ENCODE data around the gene CPA5. TPM values are rescaled to one million over a fixed set of nuclear protein-coding genes. Genes with fewer than 3 reads are reported as not detected.

The CPA5 gene
- total RNA-seq, 2 experiments from 2014 or later, result 3.5 to 3.6 TPM

GRCh38 chr7:130387628-130388403, 43.2 kb downstream of the CPA5 start:
- H3K36me3 Mint-ChIP-seq, result no peaks in the 10 kb centered on the region
- peaks cover 6% of the 10 kb centered on the region for H3K4me1 Mint-ChIP-seq
- no peak for DNase-seq
- H3K9me3 Mint-ChIP-seq, result peaks cover 2% of the 10 kb centered on the region
- no peak overlapping the region for H3K27ac Mint-ChIP-seq
- H3K4me3 Mint-ChIP-seq, result no peak overlapping the region
- no peaks in the 10 kb centered on the region for H3K27me3 Mint-ChIP-seq

DNA sequence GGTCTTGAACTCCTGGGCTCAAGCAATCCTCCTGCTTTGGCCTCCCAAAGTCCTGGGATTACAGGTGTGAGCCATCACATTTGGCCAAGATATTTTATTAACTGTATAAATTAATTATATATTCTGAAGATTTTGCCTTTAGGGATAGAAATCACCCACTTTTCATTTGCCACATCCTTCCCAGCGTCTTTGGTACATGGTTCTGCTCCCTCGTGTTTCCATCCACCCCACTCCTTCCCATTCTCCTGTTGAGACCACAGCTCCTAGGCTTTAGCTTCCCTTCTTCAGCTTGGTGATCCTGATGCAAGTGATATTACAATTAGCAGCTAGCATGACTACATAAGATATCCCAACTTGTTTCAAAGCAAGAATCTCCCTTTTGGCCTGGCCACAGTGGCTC, 44.1 kb downstream of the CPA5 start:
- Mint-ChIP-seq H3K27me3 (no peaks in the 10 kb centered on the region), H3K27ac (no peak overlapping the region), H3K4me3 (no peak overlapping the region), H3K4me1 (peaks cover 13% of the 10 kb centered on the region), H3K9me3 (peaks cover 2% of the 10 kb centered on the region), H3K36me3 (no peaks in the 10 kb centered on the region)
- DNase-seq, result no peak

DNA sequence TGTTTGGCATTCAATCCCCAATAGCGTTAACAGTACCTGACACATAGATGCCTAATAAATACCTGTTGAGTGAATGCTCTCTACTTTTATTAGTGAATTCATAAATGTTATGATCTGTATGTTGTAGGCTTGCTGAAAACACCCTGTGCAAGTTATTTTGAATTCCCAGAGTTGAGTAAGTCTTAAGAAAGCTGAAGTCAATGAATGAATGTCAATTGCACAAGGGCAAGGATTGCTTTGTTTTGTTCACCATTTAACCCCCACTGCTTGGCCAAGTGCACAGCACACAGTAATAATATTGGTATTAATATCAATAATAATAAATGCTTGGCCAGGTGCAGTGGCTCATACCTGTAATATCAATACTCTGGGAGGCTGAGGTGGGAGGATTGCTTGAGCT, 45.9 kb downstream of the CPA5 start:
- H3K27me3 Mint-ChIP-seq, result no peaks in the 10 kb centered on the region
- DNase-seq, result no peak
- peaks cover 2% of the 10 kb centered on the region for H3K9me3 Mint-ChIP-seq
- H3K4me3 Mint-ChIP-seq, result no peak overlapping the region
- peaks cover 3% of the 10 kb centered on the region for H3K36me3 Mint-ChIP-seq
- peaks cover 29% of the 10 kb centered on the region for H3K4me1 Mint-ChIP-seq
- H3K27ac Mint-ChIP-seq, result no peak overlapping the region

DNA sequence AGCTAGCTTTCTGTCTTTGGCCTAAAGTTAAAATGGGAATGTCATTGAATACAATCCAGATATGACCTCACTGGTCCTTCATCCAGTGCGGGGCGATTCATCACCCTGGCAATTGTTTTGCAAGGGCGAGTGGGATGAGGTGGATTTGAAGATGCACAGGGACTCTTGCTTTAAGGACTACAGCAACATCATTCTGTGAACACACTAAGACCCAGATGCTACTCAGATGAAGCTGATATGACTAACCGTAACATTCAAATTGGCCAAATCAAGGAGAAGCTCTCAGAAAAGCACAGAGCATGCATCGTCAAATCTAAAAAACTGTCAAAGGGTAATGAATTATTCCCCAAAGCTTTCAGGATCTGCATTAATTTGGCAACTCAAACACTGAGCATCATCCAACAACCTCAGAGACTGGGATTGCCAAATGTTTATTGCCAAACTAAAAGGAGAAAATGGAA, 48.5 kb downstream of the CPA5 start:
- Mint-ChIP-seq H3K9me3 (peaks cover 2% of the 10 kb centered on the region), H3K4me1 (peaks cover 29% of the 10 kb centered on the region), H3K27ac (peak overlapping the region; percentile 0), H3K36me3 (peaks cover 6% of the 10 kb centered on the region), H3K4me3 (no peak overlapping the region), H3K27me3 (no peaks in the 10 kb centered on the region)
- DNase-seq, result no peak

- no peak for DNase-seq
- Mint-ChIP-seq H3K4me3 (peak overlapping the region; percentile 78), H3K27ac (peak overlapping the region; percentile 89), H3K27me3 (no peaks in the 10 kb centered on the region), H3K36me3 (peaks cover 14% of the 10 kb centered on the region), H3K4me1 (peaks cover 33% of the 10 kb centered on the region), H3K9me3 (no peaks in the 10 kb centered on the region)
These were observed 49.3 kb downstream of the CPA5 start for GRCh38 chr7:130393841-130394411.

GRCh38 chr7:130394421-130395195, 50.0 kb downstream of the CPA5 start:
- Mint-ChIP-seq H3K36me3 (peaks cover 18% of the 10 kb centered on the region), H3K4me3 (peak overlapping the region; percentile 78), H3K9me3 (no peaks in the 10 kb centered on the region), H3K4me1 (peaks cover 33% of the 10 kb centered on the region), H3K27ac (peak overlapping the region; percentile 89), H3K27me3 (no peaks in the 10 kb centered on the region)
- peak; percentile 34 for DNase-seq

GRCh38 chr7:130395421-130395820, 50.8 kb downstream of the CPA5 start:
- no peaks in the 10 kb centered on the region for H3K27me3 Mint-ChIP-seq
- H3K9me3 Mint-ChIP-seq, result no peaks in the 10 kb centered on the region
- no peak for DNase-seq
- H3K27ac Mint-ChIP-seq, result peak overlapping the region; percentile 89
- H3K4me1 Mint-ChIP-seq, result peaks cover 33% of the 10 kb centered on the region
- peak overlapping the region; percentile 36 for H3K4me3 Mint-ChIP-seq
- H3K36me3 Mint-ChIP-seq, result peaks cover 25% of the 10 kb centered on the region

DNA sequence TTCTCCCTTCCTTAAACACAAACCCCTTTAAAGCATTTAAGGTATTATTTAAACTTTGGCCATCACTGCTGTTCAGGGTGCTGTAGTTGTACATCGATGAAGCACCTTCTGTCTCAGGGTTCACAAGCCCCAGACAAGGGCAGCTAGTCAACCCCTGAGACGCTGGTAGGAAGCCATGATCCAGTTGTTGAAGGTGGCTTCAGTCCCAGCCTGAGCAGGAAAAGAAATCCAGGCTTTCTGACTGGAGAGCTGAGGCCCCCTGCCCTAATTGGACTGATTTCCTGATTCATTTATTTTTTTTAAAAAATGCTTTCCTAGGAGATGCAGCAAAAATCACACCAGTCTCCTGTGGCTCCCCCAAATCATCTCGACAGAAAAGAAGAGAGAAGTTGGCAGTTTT, 51.5 kb downstream of the CPA5 start:
- Mint-ChIP-seq H3K27ac (peak overlapping the region; percentile 42), H3K4me1 (peaks cover 33% of the 10 kb centered on the region), H3K36me3 (peaks cover 32% of the 10 kb centered on the region), H3K27me3 (no peaks in the 10 kb centered on the region), H3K4me3 (peak overlapping the region; percentile 52), H3K9me3 (no peaks in the 10 kb centered on the region)
- no peak for DNase-seq

- Mint-ChIP-seq H3K27ac (no peak overlapping the region), H3K36me3 (peaks cover 32% of the 10 kb centered on the region), H3K9me3 (no peaks in the 10 kb centered on the region), H3K27me3 (no peaks in the 10 kb centered on the region), H3K4me3 (no peak overlapping the region), H3K4me1 (peaks cover 33% of the 10 kb centered on the region)
- no peak for DNase-seq
These were observed 52.6 kb downstream of the CPA5 start for GRCh38 chr7:130397051-130397757.

DNA sequence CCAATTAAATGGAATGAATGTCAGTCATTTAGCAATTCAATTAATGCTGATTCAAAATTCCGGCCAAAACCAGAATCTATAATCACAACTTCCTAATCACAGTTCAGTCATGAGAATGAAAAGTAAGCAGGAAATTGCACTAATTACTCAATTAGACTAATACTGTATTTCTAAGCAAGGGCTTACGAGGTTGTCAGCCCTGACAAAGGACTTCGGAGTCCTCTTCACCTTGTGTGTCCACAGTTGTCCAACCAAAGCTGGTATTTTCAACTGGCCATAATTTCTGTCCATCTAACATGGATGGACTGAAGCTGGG, 53.1 kb downstream of the CPA5 start:
- Mint-ChIP-seq H3K27me3 (no peaks in the 10 kb centered on the region), H3K36me3 (peaks cover 37% of the 10 kb centered on the region), H3K27ac (no peak overlapping the region), H3K9me3 (no peaks in the 10 kb centered on the region), H3K4me3 (no peak overlapping the region), H3K4me1 (peaks cover 37% of the 10 kb centered on the region)
- DNase-seq, result no peak

GRCh38 chr7:130398526-130399090, 54.0 kb downstream of the CPA5 start:
- H3K4me1 Mint-ChIP-seq, result peaks cover 31% of the 10 kb centered on the region
- peaks cover 43% of the 10 kb centered on the region for H3K36me3 Mint-ChIP-seq
- DNase-seq, result no peak
- no peak overlapping the region for H3K4me3 Mint-ChIP-seq
- no peaks in the 10 kb centered on the region for H3K27me3 Mint-ChIP-seq
- no peaks in the 10 kb centered on the region for H3K9me3 Mint-ChIP-seq
- no peak overlapping the region for H3K27ac Mint-ChIP-seq

DNA sequence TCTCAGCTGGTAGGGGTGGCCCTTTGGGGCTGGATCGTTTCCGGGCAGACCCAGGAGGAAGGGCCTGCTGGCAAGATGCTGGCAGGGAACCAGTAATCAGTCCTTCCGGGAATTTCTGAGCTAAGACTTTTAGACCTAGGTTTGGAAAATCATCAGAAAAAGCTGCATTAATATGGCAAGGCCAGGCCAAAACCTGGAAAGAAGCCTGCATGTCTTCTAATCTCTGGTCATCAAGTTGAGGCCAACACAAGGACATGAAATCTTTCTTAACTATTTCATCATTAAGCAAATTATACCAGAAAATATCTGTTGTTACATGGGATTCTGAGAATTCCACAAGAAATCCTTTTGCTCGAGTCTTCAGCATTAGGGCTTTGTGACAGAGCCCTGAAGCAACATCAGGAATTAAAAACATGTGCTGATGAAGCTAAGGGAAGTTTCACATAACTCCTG, 55.5 kb downstream of the CPA5 start:
- H3K4me3 Mint-ChIP-seq, result no peak overlapping the region
- H3K27ac Mint-ChIP-seq, result no peak overlapping the region
- DNase-seq, result no peak
- H3K9me3 Mint-ChIP-seq, result no peaks in the 10 kb centered on the region
- H3K36me3 Mint-ChIP-seq, result peaks cover 44% of the 10 kb centered on the region
- H3K4me1 Mint-ChIP-seq, result peaks cover 17% of the 10 kb centered on the region
- no peaks in the 10 kb centered on the region for H3K27me3 Mint-ChIP-seq

- H3K36me3 Mint-ChIP-seq, result peaks cover 46% of the 10 kb centered on the region
- H3K9me3 Mint-ChIP-seq, result no peaks in the 10 kb centered on the region
- no peak overlapping the region for H3K27ac Mint-ChIP-seq
These were observed 56.5 kb downstream of the CPA5 start for GRCh38 chr7:130401101-130401500.

GRCh38 chr7:130401578-130401977, 57.0 kb downstream of the CPA5 start:
- no peak for DNase-seq
- Mint-ChIP-seq H3K27ac (no peak overlapping the region), H3K36me3 (peaks cover 46% of the 10 kb centered on the region), H3K9me3 (no peaks in the 10 kb centered on the region), H3K4me3 (no peak overlapping the region), H3K4me1 (peaks cover 9% of the 10 kb centered on the region), H3K27me3 (no peaks in the 10 kb centered on the region)

More at GRCh38 chr7:130401101-130401500, 56.5 kb downstream of the CPA5 start:
- H3K4me1 Mint-ChIP-seq, result peaks cover 12% of the 10 kb centered on the region
- no peaks in the 10 kb centered on the region for H3K27me3 Mint-ChIP-seq
- no peak overlapping the region for H3K4me3 Mint-ChIP-seq
- DNase-seq, result no peak

Measured in activated naive CD8-positive, alpha-beta T cell treated with anti-CD3 and anti-CD28 coated beads for 36 hours (primary cell).